ENCODE measurements around the gene NBAS. TPM values are rescaled to one million over a fixed set of nuclear protein-coding genes. Genes with fewer than 3 reads are reported as not detected.
"Not testable (repeated sequence)": the region's sequence is repeated elsewhere in the genome, so short reads cannot be mapped to it uniquely, and the experiment has no call there.

Gene NBAS
- total and polyA plus RNA-seq, 2 donors (not counting 3 experiments of a cell fraction or from before 2014, with no cell fraction given) = 29.4 to 43.0 TPM

- H3K4me1 ChIP-seq (ENCODE audit: control insufficient read depth, extremely low read depth, insufficient read depth, low read length) = no peaks in the 10 kb centered on the region
- dilution Hi-C loops (cut with MboI; ENCODE audit: extremely low pct_ligation_motif_present, low sequenced_read_pairs) (no loop called here), intact Hi-C loops (cut with micrococcal nuclease) (no loop called here)
- no peaks in the 10 kb centered on the region for H3K9me1 ChIP-seq (replicated peaks; ENCODE audit: control insufficient read depth, extremely low read depth, insufficient read depth, low read length)
- no peaks in the 10 kb centered on the region for H3K79me2 ChIP-seq (ENCODE audit: control insufficient read depth, insufficient read depth, low read length)
- POLR2A ChIA-PET = no interaction called here
- no peak overlapping the region for H3K4me3 ChIP-seq (replicated peaks in 1 of 3; ENCODE audit: insufficient read depth in 1 of 3, low read depth in 1 of 3, low read length in 3 of 3)
- no peaks in the 10 kb centered on the region for H4K20me1 ChIP-seq (replicated peaks; ENCODE audit: control insufficient read depth, extremely low read depth, insufficient read depth, low read length)
- no peak overlapping the region for H3K4me2 ChIP-seq (ENCODE audit: insufficient read depth, low read length)
- no peaks in the 10 kb centered on the region for H3K36me3 ChIP-seq (ENCODE audit: control insufficient read depth in 2 of 2, extremely low read depth in 1 of 2, insufficient read depth in 2 of 2, low read length in 2 of 2)
- DNase-seq (ENCODE audit: low read depth, low spot score) = no peak
- H3K9me3 ChIP-seq (replicated peaks; ENCODE audit: control insufficient read depth, insufficient read depth, low read length) = no peaks in the 10 kb centered on the region
- H3K9ac ChIP-seq (replicated peaks; ENCODE audit: extremely low read depth, insufficient read depth, low read length) = no peak overlapping the region
- no peak overlapping the region for H3K27ac ChIP-seq (ENCODE audit: insufficient read depth, low read depth, low read length)
- no peak for FAIRE-seq
- no peaks in the 10 kb centered on the region for H3K27me3 ChIP-seq (ENCODE audit: control insufficient read depth in 2 of 2, insufficient read depth in 2 of 2, low read length in 2 of 2)
- no peak for TF ChIP-seq MAX (IDR thresholded peaks at IDR 0.05; ENCODE audit: insufficient read depth, insufficient read length)
- no peak for TF ChIP-seq POLR2A (IDR thresholded peaks at IDR 0.05; ENCODE audit: low read depth, low read length)
- TF ChIP-seq POLR2AphosphoS5 (IDR thresholded peaks at IDR 0.05; ENCODE audit: insufficient read depth, low read depth, low read length) = no peak
- no peak overlapping the region for H2AFZ ChIP-seq (ENCODE audit: low read depth, low read length)
- no TSS peak for BruUV-seq (replicated peaks)
- CTCF ChIA-PET = no interaction called here
Observed at GRCh38 chr2:15445891-15446562, 115.1 kb downstream of the NBAS start.

GRCh38 chr2:15439768-15440524 lies 121.2 kb downstream of the NBAS start:
- FAIRE-seq; H3K9ac ChIP-seq (replicated peaks; ENCODE audit: extremely low read depth, insufficient read depth, low read length); CTCF ChIA-PET; H3K9me3 ChIP-seq (replicated peaks; ENCODE audit: control insufficient read depth, insufficient read depth, low read length); H2AFZ ChIP-seq (ENCODE audit: low read depth, low read length); intact Hi-C loops (cut with micrococcal nuclease); POLR2A ChIA-PET; H3K4me3 ChIP-seq (replicated peaks in 1 of 3; ENCODE audit: insufficient read depth in 1 of 3, low read depth in 1 of 3, low read length in 3 of 3); BruUV-seq (replicated peaks); DNase-seq (ENCODE audit: low read depth, low spot score); H3K4me1 ChIP-seq (ENCODE audit: control insufficient read depth, extremely low read depth, insufficient read depth, low read length); H3K9me1 ChIP-seq (replicated peaks; ENCODE audit: control insufficient read depth, extremely low read depth, insufficient read depth, low read length); H3K36me3 ChIP-seq (ENCODE audit: control insufficient read depth in 2 of 2, extremely low read depth in 1 of 2, insufficient read depth in 2 of 2, low read length in 2 of 2); H3K4me2 ChIP-seq (ENCODE audit: insufficient read depth, low read length); H4K20me1 ChIP-seq (replicated peaks; ENCODE audit: control insufficient read depth, extremely low read depth, insufficient read depth, low read length); dilution Hi-C loops (cut with MboI; ENCODE audit: extremely low pct_ligation_motif_present, low sequenced_read_pairs); H3K27ac ChIP-seq (ENCODE audit: insufficient read depth, low read depth, low read length); H3K27me3 ChIP-seq (ENCODE audit: control insufficient read depth in 2 of 2, insufficient read depth in 2 of 2, low read length in 2 of 2); H3K79me2 ChIP-seq (ENCODE audit: control insufficient read depth, insufficient read depth, low read length): not testable (repeated sequence)

DNA sequence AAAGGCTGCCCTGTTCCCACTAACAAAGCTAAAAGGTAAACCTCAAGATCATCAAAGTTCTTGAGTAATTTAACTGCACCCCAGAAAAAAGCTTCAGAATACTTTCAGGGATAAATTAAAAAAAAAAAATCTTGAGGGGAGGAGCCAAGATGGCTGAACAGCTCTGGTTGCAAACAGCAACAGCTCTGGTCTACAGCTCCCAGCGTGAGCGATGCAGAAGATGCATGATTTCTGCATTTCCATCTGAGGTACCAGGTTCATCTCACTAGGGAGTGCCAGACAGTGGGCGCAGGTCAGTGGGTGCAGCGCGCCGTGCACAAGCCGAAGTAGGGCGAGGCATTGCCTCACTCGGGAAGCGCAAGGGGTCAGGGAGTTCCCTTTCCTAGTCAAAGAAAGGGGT lies 121.8 kb downstream of the NBAS start:
- intact Hi-C loops (cut with micrococcal nuclease); H3K79me2 ChIP-seq (ENCODE audit: control insufficient read depth, insufficient read depth, low read length); H3K9me3 ChIP-seq (replicated peaks; ENCODE audit: control insufficient read depth, insufficient read depth, low read length); H3K27me3 ChIP-seq (ENCODE audit: control insufficient read depth in 2 of 2, insufficient read depth in 2 of 2, low read length in 2 of 2); POLR2A ChIA-PET; H3K9me1 ChIP-seq (replicated peaks; ENCODE audit: control insufficient read depth, extremely low read depth, insufficient read depth, low read length); CTCF ChIA-PET; H3K4me1 ChIP-seq (ENCODE audit: control insufficient read depth, extremely low read depth, insufficient read depth, low read length); FAIRE-seq; dilution Hi-C loops (cut with MboI; ENCODE audit: extremely low pct_ligation_motif_present, low sequenced_read_pairs); H3K9ac ChIP-seq (replicated peaks; ENCODE audit: extremely low read depth, insufficient read depth, low read length); DNase-seq (ENCODE audit: low read depth, low spot score); H3K27ac ChIP-seq (ENCODE audit: insufficient read depth, low read depth, low read length); BruUV-seq (replicated peaks); H3K4me3 ChIP-seq (replicated peaks in 1 of 3; ENCODE audit: insufficient read depth in 1 of 3, low read depth in 1 of 3, low read length in 3 of 3); H3K36me3 ChIP-seq (ENCODE audit: control insufficient read depth in 2 of 2, extremely low read depth in 1 of 2, insufficient read depth in 2 of 2, low read length in 2 of 2); H2AFZ ChIP-seq (ENCODE audit: low read depth, low read length); H4K20me1 ChIP-seq (replicated peaks; ENCODE audit: control insufficient read depth, extremely low read depth, insufficient read depth, low read length); H3K4me2 ChIP-seq (ENCODE audit: insufficient read depth, low read length): not testable (repeated sequence)

All from endothelial cell of umbilical vein (primary cell).